IMR-90 (cell line): ENCODE data around the gene TREML2.

Experiments used
- MAFK ChIP-seq: IDR thresholded peaks from 2 replicates; pipeline ENCODE4 v1.6.1; 2012; ENCODE audit warnings: low read depth, low read length, improper control_type of control experiment
- POLR2A ChIP-seq: IDR thresholded peaks from 2 replicates; pipeline ENCODE4 v1.6.1; 2012; ENCODE audit warnings: mild to moderate bottlenecking, low read depth, low read length

- TF ChIP-seq POLR2A = no peak
- TF ChIP-seq MAFK = no peak
These were observed 23.9 kb upstream of the TREML2 start for GRCh38 chr6:41224800-41225199.
